ENCODE measurements around the gene FIZ1.

FIZ1 gene

GRCh38 chr19:55601084-55601483, 1.8 kb upstream of the FIZ1 start:
- DNase-seq (ENCODE audit: low read depth): no peak
- H3K4me3 ChIP-seq (ENCODE audit: low read length): peak overlapping the region; percentile 75
- no peak for TF ChIP-seq CTCF (conservative IDR thresholded peaks at IDR 0.05; ENCODE audit: low read length)

- peak overlapping the region; percentile 75 for H3K4me3 ChIP-seq (ENCODE audit: low read length)
- no peak for DNase-seq (ENCODE audit: low read depth)
- TF ChIP-seq CTCF (conservative IDR thresholded peaks at IDR 0.05; ENCODE audit: low read length): no peak
Observed at GRCh38 chr19:55600662-55601028, 1.3 kb upstream of the FIZ1 start.

DNA sequence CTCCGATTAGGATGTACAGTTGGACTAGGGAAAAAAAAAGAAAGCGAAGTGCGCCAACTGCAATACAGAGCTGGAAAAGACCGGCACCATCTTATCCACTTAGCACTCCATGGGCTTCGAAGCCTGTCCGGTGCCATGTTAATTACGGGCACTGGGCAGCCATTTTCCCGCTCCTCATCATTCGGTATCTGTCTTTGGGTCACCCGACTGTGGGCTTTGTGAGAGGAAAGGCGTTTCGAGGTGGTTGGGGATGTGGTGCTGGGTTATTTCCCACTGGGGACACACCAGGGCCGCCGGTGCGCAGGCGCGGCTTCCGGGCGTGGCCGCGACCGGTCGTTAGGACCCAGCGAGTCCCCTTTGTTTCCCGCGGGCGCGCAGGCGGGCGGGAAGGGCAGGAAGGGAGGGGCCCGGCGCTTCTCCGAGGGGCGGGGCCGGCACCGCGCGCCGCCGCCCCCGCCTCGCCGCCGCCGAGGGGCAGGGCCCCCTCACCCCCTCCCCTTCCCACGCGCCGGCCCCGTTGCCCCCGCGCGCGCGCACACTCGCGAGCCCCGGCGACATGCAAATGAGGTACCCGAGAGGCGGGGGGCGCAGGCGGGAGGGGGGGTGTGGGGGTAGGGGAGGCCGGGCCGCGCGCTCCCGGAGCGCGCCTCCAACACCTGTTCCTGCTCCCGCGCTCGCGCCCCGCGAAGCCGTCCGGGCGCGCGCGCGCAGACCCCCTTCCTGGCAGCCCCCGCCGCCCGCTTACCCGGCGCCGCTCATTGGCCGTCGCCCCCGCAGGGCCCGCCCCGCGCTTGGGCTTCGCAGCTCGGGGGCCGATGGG, 735 bp upstream of the FIZ1 start, which contains the start of gene ZNF524:
TSS of gene ZNF524 (plus strand) at position 447 of the 820 bp plus-strand sequence. CDS start 1,825 bp downstream, outside the sequence.
- no peak for TF ChIP-seq CTCF (conservative IDR thresholded peaks at IDR 0.05; ENCODE audit: low read length)
- H3K4me3 ChIP-seq (ENCODE audit: low read length): peak within 1 kb of the TSS; percentile 89
- peak; percentile 82 for DNase-seq (ENCODE audit: low read depth)

GRCh38 chr19:55598719-55599467, 424 bp downstream of the FIZ1 start:
- DNase-seq (ENCODE audit: low read depth): peak; percentile 92
- peak overlapping the region; percentile 89 for H3K4me3 ChIP-seq (ENCODE audit: low read length)
- TF ChIP-seq CTCF (conservative IDR thresholded peaks at IDR 0.05; ENCODE audit: low read length): no peak

DNA sequence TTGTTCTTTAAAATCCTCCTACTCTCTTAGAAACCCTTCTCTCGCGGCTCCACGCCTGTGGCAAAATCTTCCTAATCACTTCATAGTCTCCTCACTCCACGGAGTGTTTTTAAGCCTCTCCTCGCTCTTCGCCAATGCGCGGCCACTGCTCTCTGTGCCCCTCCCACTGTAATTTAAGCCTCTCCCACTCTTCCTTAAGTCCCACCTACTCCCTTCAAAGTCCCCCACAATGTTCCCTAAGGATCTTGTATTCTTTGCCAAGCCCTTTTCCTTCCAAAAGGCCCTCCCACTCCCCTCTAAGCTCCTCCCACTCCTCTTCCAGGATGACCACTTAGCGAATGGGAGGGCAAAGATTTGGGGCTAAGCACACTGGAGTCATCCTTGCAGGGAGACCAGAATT, 1.3 kb downstream of the FIZ1 start:
- no peak for TF ChIP-seq CTCF (conservative IDR thresholded peaks at IDR 0.05; ENCODE audit: low read length)
- H3K4me3 ChIP-seq (ENCODE audit: low read length): no peak overlapping the region
- DNase-seq (ENCODE audit: low read depth): no peak

DNA sequence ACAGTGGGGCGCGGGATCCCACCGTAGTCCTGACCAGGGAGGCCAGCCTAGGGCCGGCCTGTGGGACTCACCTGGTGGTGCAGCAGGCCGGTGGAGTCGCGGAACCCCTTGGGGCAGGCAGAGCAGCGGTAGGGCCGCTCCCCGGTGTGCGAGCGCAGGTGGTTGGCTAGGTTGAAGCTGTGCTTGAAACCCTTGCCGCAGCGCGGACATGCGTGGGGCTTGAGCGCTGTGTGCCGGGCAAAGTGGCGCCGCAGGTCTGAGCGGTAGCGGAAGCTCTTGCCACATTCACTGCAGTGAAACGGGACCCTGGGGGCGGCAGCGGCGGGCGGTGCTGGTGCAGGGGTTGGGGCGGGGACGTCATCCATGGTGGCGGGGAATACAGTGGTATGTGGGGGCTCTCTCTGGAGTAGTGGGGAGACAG, 1.8 kb downstream of the FIZ1 start:
- DNase-seq (ENCODE audit: low read depth): no peak
- no peak overlapping the region for H3K4me3 ChIP-seq (ENCODE audit: low read length)
- no peak for TF ChIP-seq CTCF (conservative IDR thresholded peaks at IDR 0.05; ENCODE audit: low read length)
